Testis (tissue), 3 donors: ENCODE results near the gene IL1RL2. TPM values are rescaled to one million over a fixed set of nuclear protein-coding genes. Genes with fewer than 3 reads are reported as not detected.

Source experiments
- DNase-seq: peaks from one replicate; pipeline ENCODE4 v3.0.0-alpha.2; 2019
- H3K27ac ChIP-seq, 2 donors: fragments of 200-600 bp; sonication (generic); one replicate each; pipeline ENCODE4 v1.5.1; 2019
- H3K27me3 ChIP-seq: fragments of 200-600 bp; sonication (generic); one replicate; pipeline ENCODE4 v1.5.1; 2019
- H3K36me3 ChIP-seq: fragments of 200-600 bp; sonication (generic); one replicate; pipeline ENCODE4 v1.5.1; 2017; ENCODE audit warnings: low read depth; ENCODE audit errors: missing control alignments
- H3K4me1 ChIP-seq: fragments of 200-600 bp; sonication (generic); one replicate; pipeline ENCODE4 v1.5.1; 2019
- H3K4me3 ChIP-seq, 2 donors: fragments of 200-600 bp; sonication (generic); one replicate each; pipeline ENCODE4 v1.5.1; 2017 to 2019
- H3K9me3 ChIP-seq: fragments of 200-600 bp; sonication (generic); one replicate; pipeline ENCODE4 v1.5.1; 2017
- CTCF ChIP-seq, 3 experiments: fragments of 450-650 bp in 2 of 3; fragments of 200-600 bp in 1 of 3; sonication (generic) in 1 of 3; IDR thresholded peaks; one replicate each; pipeline ENCODE4 v1.5.1; 2016 to 2019; ENCODE audit warnings: antibody characterized with exemption in 3 of 3, mild to moderate bottlenecking in 2 of 3, moderate library complexity in 1 of 3
- POLR2A ChIP-seq: fragments of 450-650 bp; IDR thresholded peaks from one replicate; pipeline ENCODE4 v1.6.1; 2017; ENCODE audit warnings: antibody characterized with exemption, mild to moderate bottlenecking, moderate library complexity
- WGBS, 2 donors: methylation state at CpG; one replicate each; pipeline ENCODE4 v1.1.5; 2018; 5-methylcytosine and 5-hydroxymethylcytosine counted together
- intact Hi-C: fragments of 100-400 bp; cut with DNase I; formaldehyde crosslinking; loops from one replicate; pipeline ENCODE4 v1.15.1; 2023; ENCODE audit warnings: low total_unique reads
- polyA plus RNA-seq: library from polyadenylated mRNA; stranded (reverse); fragments of 350-450 nt; fragmentation: Illumina TruSeq; extraction: RNeasy Lipid Tissue Mini Kit (QIAGEN cat#74804); gene quantifications from one replicate; pipeline ENCODE4 v1.2.3, GENCODE V29; 2014; ENCODE audit warnings: low read depth, low replicate concordance; ENCODE audit not compliant: insufficient read depth
- total RNA-seq, 2 donors: library from RNA; depleted of rRNA; stranded (reverse); fragments of >200 nt; gene quantifications; one replicate each; pipeline ENCODE4 v1.2.3, GENCODE V29; 2016

Gene IL1RL2
- total and polyA plus RNA-seq, 3 donors from 2014 or later, result 0.24 to 0.38 (median 0.31) TPM

- H3K4me3 ChIP-seq, result no peak overlapping the region
- no peaks in the 10 kb centered on the region for H3K9me3 ChIP-seq
- H3K36me3 ChIP-seq, result no peaks in the 10 kb centered on the region
- TF ChIP-seq CTCF (IDR thresholded peaks at IDR 0.05), result no peak
- no peak for TF ChIP-seq POLR2A
- H3K4me1 ChIP-seq, result no peaks in the 10 kb centered on the region
- DNase-seq, result no peak
- H3K27me3 ChIP-seq, result no peaks in the 10 kb centered on the region
- WGBS, 2 donors, result 64 to 70% methylated on average over 3 of the region's 3 CpGs
- H3K27ac ChIP-seq, result no peak overlapping the region
- intact Hi-C loops, result no loop called here
These were observed 99.2 kb downstream of the IL1RL2 start for GRCh38 chr2:102286041-102286440.

GRCh38 chr2:102289129-102289528 is 102.3 kb downstream of the IL1RL2 start:
- Histone ChIP-seq H3K4me3 (no peak overlapping the region), H3K36me3 (no peaks in the 10 kb centered on the region), H3K27ac (no peak overlapping the region), H3K4me1 (no peaks in the 10 kb centered on the region), H3K9me3 (no peaks in the 10 kb centered on the region), H3K27me3 (no peaks in the 10 kb centered on the region)
- TF ChIP-seq POLR2A (no peak), CTCF (IDR thresholded peaks at IDR 0.05) (no peak)
- intact Hi-C loops, result no loop called here
- DNase-seq, result no peak
- WGBS, 2 donors, result 88 to 90% methylated on average over 5 of the region's 5 CpGs

Other genes starting within 250 kb of the IL1RL2 start
- 1 to 10 TPM; 2.7 to 3.7 TPM for gene IL1R2, start 195.1 kb upstream of the IL1RL2 start, total RNA-seq
- 2.2 TPM for gene IL1R2, start 195.1 kb upstream of the IL1RL2 start, polyA plus RNA-seq
- 10 to 100 TPM; 35.4 to 51.3 TPM for gene IL1R1, start 44.3 kb upstream of the IL1RL2 start, total RNA-seq
- 49.6 TPM for gene IL1R1, start 44.3 kb upstream of the IL1RL2 start, polyA plus RNA-seq
- gene IL1RL1, start 124.5 kb downstream of the IL1RL2 start, total RNA-seq, result 1 to 10 TPM; 1.0 to 5.8 TPM
- gene IL1RL1, start 124.5 kb downstream of the IL1RL2 start, polyA plus RNA-seq, result 0.78 TPM
- 1 to 10 TPM; 1.0 to 2.9 TPM for gene IL18R1, start 168.8 kb downstream of the IL1RL2 start, total RNA-seq
- 1.1 TPM for gene IL18R1, start 168.8 kb downstream of the IL1RL2 start, polyA plus RNA-seq
- gene IL18RAP, start 236.1 kb downstream of the IL1RL2 start, total RNA-seq, result 1 to 10 TPM in 1 of 2 donors, under 1 TPM in 1; 0.16 to 2.4 TPM
- gene IL18RAP, start 236.1 kb downstream of the IL1RL2 start, polyA plus RNA-seq, result 0.47 TPM